AG09309 (cell line): ENCODE measurements around the gene VWA5B2.

Experiments
- DNase-seq: peaks from one replicate; pipeline ENCODE4 v3.0.0-alpha.2; 2010; ENCODE audit warnings: low read depth
- H3K4me3 ChIP-seq: 2 replicates; pipeline ENCODE4 v1.5.1; 2011; ENCODE audit warnings: mild to moderate bottlenecking, low read depth, low read length, moderate library complexity; ENCODE audit not compliant: control insufficient read depth
- TF ChIP-seq, protein P1 (sequence below): IDR thresholded peaks from 2 replicates; pipeline ENCODE4 v1.5.1; 2011; ENCODE audit warnings: mild to moderate bottlenecking, low read depth, low read length, inconsistent platforms; ENCODE audit not compliant: insufficient read depth, control insufficient read depth; ENCODE audit errors: missing control alignments

Gene VWA5B2

GRCh38 chr3:184235381-184236032, 6.1 kb downstream of the VWA5B2 start:
- no peak overlapping the region for H3K4me3 ChIP-seq
- TF ChIP-seq, protein P1, sequence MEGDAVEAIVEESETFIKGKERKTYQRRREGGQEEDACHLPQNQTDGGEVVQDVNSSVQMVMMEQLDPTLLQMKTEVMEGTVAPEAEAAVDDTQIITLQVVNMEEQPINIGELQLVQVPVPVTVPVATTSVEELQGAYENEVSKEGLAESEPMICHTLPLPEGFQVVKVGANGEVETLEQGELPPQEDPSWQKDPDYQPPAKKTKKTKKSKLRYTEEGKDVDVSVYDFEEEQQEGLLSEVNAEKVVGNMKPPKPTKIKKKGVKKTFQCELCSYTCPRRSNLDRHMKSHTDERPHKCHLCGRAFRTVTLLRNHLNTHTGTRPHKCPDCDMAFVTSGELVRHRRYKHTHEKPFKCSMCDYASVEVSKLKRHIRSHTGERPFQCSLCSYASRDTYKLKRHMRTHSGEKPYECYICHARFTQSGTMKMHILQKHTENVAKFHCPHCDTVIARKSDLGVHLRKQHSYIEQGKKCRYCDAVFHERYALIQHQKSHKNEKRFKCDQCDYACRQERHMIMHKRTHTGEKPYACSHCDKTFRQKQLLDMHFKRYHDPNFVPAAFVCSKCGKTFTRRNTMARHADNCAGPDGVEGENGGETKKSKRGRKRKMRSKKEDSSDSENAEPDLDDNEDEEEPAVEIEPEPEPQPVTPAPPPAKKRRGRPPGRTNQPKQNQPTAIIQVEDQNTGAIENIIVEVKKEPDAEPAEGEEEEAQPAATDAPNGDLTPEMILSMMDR, result no peak
- DNase-seq, result no peak

DNA sequence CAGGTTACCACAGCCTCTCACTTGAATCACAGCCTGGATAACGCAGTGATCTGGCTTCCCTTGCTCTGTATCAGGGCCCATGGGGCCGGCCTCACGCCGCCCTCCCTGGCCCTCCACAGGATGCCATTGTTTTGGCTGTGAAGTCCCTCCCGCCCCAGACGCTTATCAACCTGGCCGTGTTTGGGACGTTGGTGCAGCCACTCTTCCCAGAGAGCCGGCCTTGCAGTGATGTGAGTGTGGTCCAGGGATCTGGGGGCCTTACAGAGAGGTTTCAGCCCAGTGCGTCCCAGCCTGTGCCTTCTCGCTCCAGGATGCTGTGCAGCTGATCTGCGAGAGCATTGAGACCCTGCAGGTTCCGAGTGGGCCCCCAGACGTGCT, 6.6 kb downstream of the VWA5B2 start:
- no peak for DNase-seq
- no peak overlapping the region for H3K4me3 ChIP-seq
- TF ChIP-seq, protein P1, result no peak

DNA sequence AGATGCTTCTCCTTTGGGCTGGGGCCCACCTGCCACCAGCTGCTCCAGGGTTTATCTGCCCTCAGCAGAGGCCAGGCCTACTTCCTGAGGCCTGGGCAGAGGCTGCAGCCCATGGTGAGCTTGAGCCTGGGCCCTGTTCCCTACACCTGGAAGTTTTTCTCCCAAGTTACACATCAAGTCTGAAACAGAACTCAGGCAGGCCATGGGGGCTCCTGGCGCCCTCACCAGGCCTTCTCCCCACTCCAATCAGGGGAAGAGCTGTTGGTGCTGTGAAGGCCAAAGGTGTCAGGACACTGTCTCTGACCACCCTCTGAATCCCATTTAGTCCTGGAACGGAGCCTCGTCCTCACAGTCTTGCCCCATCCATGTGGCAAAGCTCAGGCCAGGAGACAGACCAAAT, 7.3 kb downstream of the VWA5B2 start:
- no peak for DNase-seq
- H3K4me3 ChIP-seq, result no peak overlapping the region
- TF ChIP-seq, protein P1, result no peak

GRCh38 chr3:184237211-184237610, 7.8 kb downstream of the VWA5B2 start:
- TF ChIP-seq, protein P1, result no peak
- no peak overlapping the region for H3K4me3 ChIP-seq
- DNase-seq, result no peak

- H3K4me3 ChIP-seq, result no peak overlapping the region
- DNase-seq, result no peak
- TF ChIP-seq, protein P1, result no peak
Observed at GRCh38 chr3:184237807-184238206, 8.4 kb downstream of the VWA5B2 start.

GRCh38 chr3:184238246-184238818, 8.9 kb downstream of the VWA5B2 start:
- no peak overlapping the region for H3K4me3 ChIP-seq
- no peak for DNase-seq
- TF ChIP-seq, protein P1, result no peak

DNA sequence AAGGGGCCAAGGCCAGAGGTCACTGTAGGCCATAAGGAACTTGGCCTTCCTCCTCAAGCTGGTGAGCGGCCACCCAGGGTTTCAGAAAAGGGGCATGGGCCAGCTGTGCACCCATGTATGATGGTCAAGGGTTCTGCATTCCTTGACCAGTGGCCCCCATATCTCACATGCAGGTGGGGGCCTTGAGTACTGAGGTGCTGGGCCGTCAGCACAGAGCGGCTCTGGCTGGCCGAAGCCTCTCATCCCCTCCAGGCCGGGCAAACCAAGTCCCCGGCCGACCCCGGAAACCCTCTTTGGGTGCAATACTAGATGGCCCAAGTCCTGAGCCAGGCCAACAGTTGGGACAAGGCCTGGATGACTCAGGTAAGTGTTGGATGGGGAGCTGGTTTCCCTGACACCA, 9.8 kb downstream of the VWA5B2 start:
- H3K4me3 ChIP-seq, result no peak overlapping the region
- TF ChIP-seq, protein P1, result no peak
- no peak for DNase-seq
